H1 (cell line): ENCODE results near the gene EEPD1. TPM values are rescaled to one million over a fixed set of nuclear protein-coding genes. Genes with fewer than 3 reads are reported as not detected.

Source experiments
- CTCF ChIA-PET: fragments of 300-600 bp; sonication (Branson Sonifier 250); formaldehyde crosslinking; loops from one replicate; lab custom pipeline; 2021; ENCODE audit not compliant: partially characterized antibody; lab: Charles Lee
- POLR2A ChIA-PET: fragments of 300-600 bp; sonication (Branson Sonifier 250); formaldehyde crosslinking; loops from one replicate; lab custom pipeline; 2021; ENCODE audit warnings: inconsistent platforms; ENCODE audit not compliant: partially characterized antibody; lab: Charles Lee
- DNase-seq, 2 experiments: peaks; one replicate each; pipeline versions ENCODE4 v3.0.0 to v3.0.0-alpha.2; 2010 to 2022; ENCODE audit warnings: low spot score in 2 of 2, low read depth in 1 of 2, mixed read lengths in 1 of 2
- FAIRE-seq: peaks from 2 replicates; lab custom pipeline; 2011; peaks lifted over from hg19 to GRCh38; lab: Jason Lieb, UNC
- H2AFZ ChIP-seq: 2 replicates; pipeline ENCODE4 v1.8.1; 2012; ENCODE audit warnings: low read length, inconsistent platforms
- H2AK5ac ChIP-seq: 2 replicates; pipeline ENCODE4 v1.6.1; 2013; ENCODE audit warnings: low read depth, low read length
- H2BK120ac ChIP-seq: replicated peaks from 2 replicates; pipeline ENCODE3; 2013; ENCODE audit warnings: low read depth, low read length, inconsistent platforms
- H2BK12ac ChIP-seq: 2 replicates; pipeline ENCODE4 v1.6.1; 2013; ENCODE audit warnings: low read depth, low read length
- H2BK15ac ChIP-seq: 2 replicates; pipeline ENCODE4 v1.6.1; 2013; ENCODE audit warnings: low read length
- H2BK20ac ChIP-seq: 2 replicates; pipeline ENCODE4 v1.6.1; 2013; ENCODE audit warnings: low read length
- H2BK5ac ChIP-seq: 2 replicates; pipeline ENCODE4 v1.6.1; 2013; ENCODE audit warnings: low read depth, low read length
- H3K14ac ChIP-seq: 2 replicates; pipeline ENCODE4 v1.6.1; 2013; ENCODE audit warnings: inconsistent platforms; ENCODE audit not compliant: insufficient read length
- H3K18ac ChIP-seq: 2 replicates; pipeline ENCODE4 v1.6.1; 2013; ENCODE audit warnings: low read length; ENCODE audit errors: extremely low read depth
- H3K23ac ChIP-seq: 2 replicates; pipeline ENCODE4 v1.6.1; 2013; ENCODE audit warnings: inconsistent platforms; ENCODE audit not compliant: insufficient read length
- H3K23me2 ChIP-seq: 2 replicates; pipeline ENCODE4 v1.6.1; 2013; ENCODE audit warnings: low read depth, low read length
- H3K27ac ChIP-seq: 2 replicates; pipeline ENCODE4 v1.6.1; 2011; ENCODE audit warnings: low read depth, low read length, inconsistent platforms
- H3K27me3 ChIP-seq, 4 experiments: replicated peaks in 1 of 4; 1 replicate in 1 of 4; 2 replicates in 3 of 4; pipeline versions ENCODE4 v1.6.1 to v1.8.1; 2011 to 2013; ENCODE audit warnings: low read length in 3 of 4, mild to moderate bottlenecking in 3 of 4, inconsistent platforms in 2 of 4, mixed read lengths in 2 of 4, moderate library complexity in 1 of 4; ENCODE audit not compliant: control insufficient read depth in 3 of 4, insufficient read depth in 3 of 4; ENCODE audit errors: extremely low read depth in 1 of 4
- H3K36me3 ChIP-seq, 4 experiments: 2 replicates each; pipeline versions ENCODE4 v1.6.1 to v1.8.1; 2011 to 2013; ENCODE audit warnings: mild to moderate bottlenecking in 4 of 4, low read length in 3 of 4, moderate library complexity in 2 of 4, control low read depth in 1 of 4, inconsistent platforms in 1 of 4; ENCODE audit not compliant: insufficient read depth in 4 of 4, control insufficient read depth in 2 of 4
- H3K4ac ChIP-seq: replicated peaks from 2 replicates; pipeline ENCODE3; 2013; ENCODE audit warnings: low read length, low read depth, mixed read lengths, inconsistent platforms; ENCODE audit not compliant: insufficient read length
- H3K4me1 ChIP-seq, 4 experiments: replicated peaks in 1 of 4; 1 replicate in 1 of 4; 2 replicates in 3 of 4; pipeline versions ENCODE4 v1.6.1 to v1.8.1; 2011 to 2013; ENCODE audit warnings: low read length in 3 of 4, inconsistent platforms in 2 of 4, mixed read lengths in 1 of 4; ENCODE audit not compliant: insufficient read depth in 4 of 4, control insufficient read depth in 3 of 4
- H3K4me2 ChIP-seq, 2 experiments: 2 replicates each; pipeline versions ENCODE4 v1.6.1 to v1.8.1; 2011 to 2013; ENCODE audit warnings: low read depth in 2 of 2, low read length in 2 of 2, control low read depth in 1 of 2, inconsistent platforms in 1 of 2, mild to moderate bottlenecking in 1 of 2; ENCODE audit not compliant: insufficient read depth in 1 of 2
- H3K4me3 ChIP-seq, 4 experiments: fragments of 200-600, 300-600 bp in 1 of 4; sonication (generic), shearing (Covaris generic), sonication (Bioruptor Twin) in 1 of 4; 2 replicates each; pipeline versions ENCODE4 v1.5.1 to v1.8.1; 2011 to 2016; ENCODE audit warnings: low read length in 4 of 4, low read depth in 3 of 4, control low read depth in 2 of 4, inconsistent platforms in 2 of 4, mild to moderate bottlenecking in 2 of 4, mixed read lengths in 1 of 4, moderate library complexity in 1 of 4; ENCODE audit not compliant: insufficient read depth in 2 of 4; ENCODE audit errors: extremely low read depth in 1 of 4
- H3K56ac ChIP-seq: replicated peaks from 2 replicates; pipeline ENCODE3; 2013; ENCODE audit warnings: low read depth, mild to moderate bottlenecking, mixed read lengths, low read length, inconsistent platforms; ENCODE audit not compliant: insufficient read length
- H3K79me1 ChIP-seq: 2 replicates; pipeline ENCODE4 v1.6.1; 2013; ENCODE audit warnings: low read depth, low read length, control low read depth
- H3K79me2 ChIP-seq, 2 experiments: 2 replicates each; pipeline versions ENCODE4 v1.6.1 to v1.8.1; 2012 to 2013; ENCODE audit warnings: low read length in 2 of 2, mild to moderate bottlenecking in 2 of 2, inconsistent platforms in 1 of 2; ENCODE audit not compliant: insufficient read depth in 2 of 2, control insufficient read depth in 1 of 2
- H3K9ac ChIP-seq, 4 experiments: replicated peaks in 1 of 4; 1 replicate in 1 of 4; 2 replicates in 3 of 4; pipeline versions ENCODE4 v1.6.1 to v1.8.1; 2011 to 2013; ENCODE audit warnings: low read depth in 3 of 4, low read length in 3 of 4, control low read depth in 2 of 4, mild to moderate bottlenecking in 2 of 4, moderate library complexity in 2 of 4, inconsistent platforms in 1 of 4; ENCODE audit errors: extremely low read depth in 1 of 4
- H3K9me3 ChIP-seq, 2 experiments: 2 replicates each; pipeline versions ENCODE4 v1.6.1 to v1.8.1; 2012 to 2013; ENCODE audit warnings: mild to moderate bottlenecking in 2 of 2, moderate library complexity in 2 of 2, control low read depth in 1 of 2, inconsistent platforms in 1 of 2, low read depth in 1 of 2, low read length in 1 of 2, mixed read lengths in 1 of 2; ENCODE audit not compliant: insufficient read depth in 2 of 2
- H4K20me1 ChIP-seq, 2 experiments: replicated peaks in 1 of 2; 2 replicates each; pipeline versions ENCODE3 to v1.8.1; 2011 to 2013; ENCODE audit warnings: inconsistent platforms in 2 of 2, low read length in 2 of 2, mild to moderate bottlenecking in 1 of 2; ENCODE audit not compliant: insufficient read depth in 2 of 2, control insufficient read depth in 1 of 2
- H4K5ac ChIP-seq: 2 replicates; pipeline ENCODE4 v1.6.1; 2013; ENCODE audit warnings: low read length, low read depth, mixed read lengths, inconsistent platforms; ENCODE audit not compliant: insufficient read length
- H4K8ac ChIP-seq: 2 replicates; pipeline ENCODE4 v1.8.0; 2013; ENCODE audit warnings: mild to moderate bottlenecking, moderate library complexity, low read length, inconsistent platforms; ENCODE audit not compliant: insufficient read depth; ENCODE audit errors: extremely low read depth
- H4K91ac ChIP-seq: replicated peaks from 2 replicates; pipeline ENCODE3; 2013; ENCODE audit warnings: low read length, mixed read lengths, inconsistent platforms; ENCODE audit not compliant: insufficient read length
- ATF3 ChIP-seq: IDR thresholded peaks from 2 replicates; pipeline ENCODE4 v1.6.1; 2011; ENCODE audit warnings: low read depth, mild to moderate bottlenecking, low read length; ENCODE audit not compliant: insufficient read depth
- CTCF ChIP-seq, 3 experiments: IDR thresholded peaks; 1 replicate in 2 of 3; 2 replicates in 1 of 3; pipeline versions ENCODE4 v1.5.1 to v1.6.1; 2011; ENCODE audit warnings: low read length in 3 of 3, mild to moderate bottlenecking in 3 of 3, inconsistent platforms in 2 of 3, low read depth in 1 of 3, moderate library complexity in 1 of 3; ENCODE audit not compliant: insufficient read depth in 1 of 3; ENCODE audit errors: control extremely low read depth in 1 of 3
- FOSL1 ChIP-seq: IDR thresholded peaks from 2 replicates; pipeline ENCODE4 v1.6.1; 2011; ENCODE audit warnings: mild to moderate bottlenecking, low read depth, low read length, moderate library complexity; ENCODE audit not compliant: insufficient read depth
- GABPA ChIP-seq: IDR thresholded peaks from 2 replicates; pipeline ENCODE4 v1.6.1; 2011; ENCODE audit warnings: mild to moderate bottlenecking, low read length, moderate library complexity, borderline replicate concordance; ENCODE audit not compliant: insufficient read depth
- NANOG ChIP-seq: IDR thresholded peaks from 2 replicates; pipeline ENCODE4 v1.6.1; 2011; ENCODE audit warnings: low read length, low read depth, mild to moderate bottlenecking, inconsistent platforms; ENCODE audit not compliant: insufficient read depth, poor library complexity, severe bottlenecking
- NRF1 ChIP-seq: IDR thresholded peaks from 2 replicates; pipeline ENCODE4 v1.6.1; 2011; ENCODE audit warnings: mild to moderate bottlenecking, low read depth, low read length, improper control_type of control experiment
- SIX5 ChIP-seq: IDR thresholded peaks from 2 replicates; pipeline ENCODE4 v1.6.1; 2011; ENCODE audit warnings: mild to moderate bottlenecking, low read depth, low read length
- USF2 ChIP-seq: IDR thresholded peaks from 2 replicates; pipeline ENCODE4 v1.6.1; 2011; ENCODE audit warnings: low read length, improper control_type of control experiment
- ZNF274 ChIP-seq: IDR thresholded peaks from 2 replicates; pipeline ENCODE4 v1.7.0; 2012; ENCODE audit warnings: low read length, borderline replicate concordance; ENCODE audit errors: extremely low read depth
- WGBS, 2 experiments: shearing (Covaris generic) in 1 of 2; methylation state at CpG; one replicate each; pipeline versions ENCODE4 v1.1.6 to v1.1.7; 2013 to 2015; ENCODE audit warnings: low lambda C conversion rate in 2 of 2, mixed read lengths in 2 of 2, inconsistent platforms in 1 of 2, low coverage in 1 of 2, missing lambda C conversion rate in 1 of 2; ENCODE audit not compliant: insufficient replicate concordance in 2 of 2, insufficient coverage in 1 of 2, insufficient read length in 1 of 2; ENCODE audit errors: extremely low coverage in 1 of 2, missing lambda C conversion rate in 1 of 2; 5-methylcytosine and 5-hydroxymethylcytosine counted together
- polyA plus RNA-seq, 7 experiments: library from polyadenylated mRNA; depleted of rRNA in 3 of 7; stranded (reverse) in 5 of 7; unstranded in 2 of 7; fragments of >200 nt in 5 of 7; fragments of 200-250 nt in 2 of 7; gene quantifications; 1 replicate in 5 of 7; 2 replicates in 1 of 7; 4 replicates in 1 of 7; pipeline versions ENCODE4 v1.2.1 to v1.2.3, GENCODE V29; 2011 to 2013; ENCODE audit warnings: missing spikeins in 2 of 7, mixed read lengths in 2 of 7
- total RNA-seq: library from RNA; stranded (reverse); fragmentation: NEBNext Ultra II Directional; extraction: Animal tissue kit (Norgen Biotek cat#: 25700); gene quantifications from 2 replicates; pipeline ENCODE4 v1.2.1, GENCODE V29; 2021

The EEPD1 gene
- total and polyA plus RNA-seq, 2 of the 8 experiments (the other 6 are each of a cell fraction or from before 2014, with no cell fraction given): 3.1 to 7.8 TPM

GRCh38 chr7:36286226-36286625 is 133.2 kb downstream of the EEPD1 start:
- H3K56ac ChIP-seq: no peak overlapping the region
- no peak for TF ChIP-seq CTCF (IDR thresholded peaks at IDR 0.05; ENCODE audit: control extremely low read depth in 1 of 3, insufficient read depth in 1 of 3, low read depth in 1 of 3, low read length in 3 of 3)
- TF ChIP-seq ZNF274: no peak
- TF ChIP-seq FOSL1: no peak
- TF ChIP-seq SIX5: no peak
- TF ChIP-seq NANOG: no peak
- no peak for TF ChIP-seq USF2
- no peak for TF ChIP-seq ATF3
- no peak for TF ChIP-seq NRF1
- no peak for TF ChIP-seq GABPA

More at GRCh38 chr7:36286226-36286625, 133.2 kb downstream of the EEPD1 start:
- no peak overlapping the region for H3K9ac ChIP-seq
- H3K4me3 ChIP-seq: no peak overlapping the region
- no peak for FAIRE-seq
- POLR2A ChIA-PET: no interaction called here
- no peaks in the 10 kb centered on the region for H3K79me2 ChIP-seq
- H2BK5ac ChIP-seq: no peak overlapping the region
- no peak overlapping the region for H3K4ac ChIP-seq
- no peak for DNase-seq
- H3K23ac ChIP-seq: no peak overlapping the region
- no peak overlapping the region for H4K91ac ChIP-seq
- 0 out of 2 replicates have a peak overlapping the region, but pooled peaks have one; percentile 1 for H2AK5ac ChIP-seq
- no peak overlapping the region for H3K14ac ChIP-seq
- no peak overlapping the region; the same call in 1 of the 2 replicates for H4K8ac ChIP-seq
- no peaks in the 10 kb centered on the region for H4K20me1 ChIP-seq
- no peak overlapping the region for H3K4me2 ChIP-seq
- CTCF ChIA-PET: interaction anchor here (1.1 to 3.7 kb wide), 8 partner anchors 13 to 301 kb away, joined by 3 to 16 read pairs (median 4); no protein-coding TSS in a partner anchor
- H3K23me2 ChIP-seq: no peaks in the 10 kb centered on the region
- no peaks in the 10 kb centered on the region; a peak in 1 of 8 replicates for H3K36me3 ChIP-seq
- H3K27ac ChIP-seq: no peak overlapping the region
- no peaks in the 10 kb centered on the region for H3K27me3 ChIP-seq
- WGBS, 2 experiments: 92% methylated on average over 2 of the region's 2 CpGs; no CpG with 5 or more reads in 1 of the 2 experiments
- H2BK20ac ChIP-seq: no peak overlapping the region
- no peak overlapping the region for H3K18ac ChIP-seq
- no peak overlapping the region for H4K5ac ChIP-seq
- H3K79me1 ChIP-seq: no peaks in the 10 kb centered on the region
- no peak overlapping the region for H2BK120ac ChIP-seq
- H2BK15ac ChIP-seq: 0 out of 2 replicates have a peak overlapping the region, but pooled peaks have one; percentile 37
- H2AFZ ChIP-seq: no peak overlapping the region
- H3K9me3 ChIP-seq: no peaks in the 10 kb centered on the region
- H2BK12ac ChIP-seq: 0 out of 2 replicates have a peak overlapping the region, but pooled peaks have one; percentile 7
- peaks cover 8 to 27% (median 18%) of the 10 kb centered on the region in 4 experiments for H3K4me1 ChIP-seq
